HepG2 (cell line): ENCODE measurements around the gene ATP9A. TPM values are rescaled to one million over a fixed set of nuclear protein-coding genes. Genes with fewer than 3 reads are reported as not detected.
A peak's percentile ranks its signal among the peaks of the same experiment; 100 is the strongest.

Experiments
- CBX2 ChIP-seq, 2 experiments: fragments of 200-600 bp in 1 of 2; sonication (generic); formaldehyde crosslinking in 1 of 2; IDR thresholded peaks; 2 replicates each; pipeline versions ENCODE4 v1.7.0 to v1.8.1; 2018 to 2022; ENCODE audit warnings: low read depth in 2 of 2, low read length in 1 of 2, mild to moderate bottlenecking in 1 of 2, missing genetic modification reagents in 1 of 2
- DMAP1 ChIP-seq: IDR thresholded peaks from 2 replicates; pipeline ENCODE4 v1.6.1; 2016
- KDM4B ChIP-seq: sonication (generic); formaldehyde crosslinking; IDR thresholded peaks from 2 replicates; pipeline ENCODE4 v1.4.0; 2020; ENCODE audit warnings: missing genetic modification reagents
- KLF16 ChIP-seq, 2 experiments: sonication (generic) in 1 of 2; formaldehyde crosslinking in 1 of 2; IDR thresholded peaks; 2 replicates each; pipeline versions ENCODE4 v1.6.1 to v1.8.0; 2016 to 2023; ENCODE audit warnings: missing genetic modification reagents in 2 of 2, missing compliant biosample characterization in 1 of 2
- MIER2 ChIP-seq: IDR thresholded peaks from 2 replicates; pipeline ENCODE4 v1.6.1; 2016; ENCODE audit warnings: missing biosample characterization, missing genetic modification reagents
- PAWR ChIP-seq: sonication (generic); formaldehyde crosslinking; IDR thresholded peaks from 2 replicates; pipeline ENCODE4 v1.4.0; 2020; ENCODE audit warnings: missing genetic modification reagents, mild to moderate bottlenecking, borderline replicate concordance
- SIX4 ChIP-seq: sonication (generic); formaldehyde crosslinking; IDR thresholded peaks from 2 replicates; pipeline ENCODE4 v1.4.0; 2020; ENCODE audit warnings: missing genetic modification reagents
- SOX5 ChIP-seq: IDR thresholded peaks from 2 replicates; pipeline ENCODE4 v1.6.1; 2016; ENCODE audit warnings: borderline replicate concordance
- THAP8 ChIP-seq: sonication (generic); formaldehyde crosslinking; IDR thresholded peaks from 2 replicates; pipeline ENCODE4 v1.5.1; 2020; ENCODE audit warnings: missing genetic modification reagents, mild to moderate bottlenecking, borderline replicate concordance
- ZMYM2 ChIP-seq: sonication (generic); formaldehyde crosslinking; IDR thresholded peaks from 2 replicates; pipeline ENCODE4 v1.8.0; 2022; ENCODE audit warnings: mild to moderate bottlenecking, missing genetic modification reagents
- ZNF335 ChIP-seq: sonication (generic); formaldehyde crosslinking; IDR thresholded peaks from 2 replicates; pipeline ENCODE4 v1.4.0; 2020; ENCODE audit warnings: missing genetic modification reagents
- ZNF362 ChIP-seq: sonication (generic); formaldehyde crosslinking; IDR thresholded peaks from 2 replicates; pipeline ENCODE4 v1.4.0; 2020; ENCODE audit warnings: missing genetic modification reagents, mild to moderate bottlenecking, borderline replicate concordance
- ZNF550 ChIP-seq: sonication (generic); formaldehyde crosslinking; IDR thresholded peaks from 2 replicates; pipeline ENCODE4 v1.4.0; 2020; ENCODE audit warnings: mild to moderate bottlenecking, missing genetic modification reagents, borderline replicate concordance
- ZNF557 ChIP-seq: sonication (generic); formaldehyde crosslinking; IDR thresholded peaks from 2 replicates; pipeline ENCODE4 v1.4.0; 2020; ENCODE audit warnings: missing genetic modification reagents
- ZNF562 ChIP-seq: sonication (generic); formaldehyde crosslinking; IDR thresholded peaks from 2 replicates; pipeline ENCODE4 v1.8.0; 2022; ENCODE audit warnings: missing genetic modification reagents, borderline replicate concordance
- ZNF574 ChIP-seq: sonication (generic); formaldehyde crosslinking; IDR thresholded peaks from 2 replicates; pipeline ENCODE4 v1.4.0; 2020; ENCODE audit warnings: missing genetic modification reagents
- polyA plus RNA-seq, 8 experiments: library from polyadenylated mRNA; depleted of rRNA in 3 of 8; stranded (reverse) in 7 of 8; unstranded in 1 of 8; fragments of >200 nt; fragmentation: Illumina TruSeq in 4 of 8; extraction: Trizol in 4 of 8; gene quantifications; 2 replicates each; pipeline versions ENCODE4 v1.2.1 to v1.2.3, GENCODE V29; 2011 to 2016; ENCODE audit warnings: low read depth in 4 of 8, missing spikeins in 1 of 8, mixed read lengths in 1 of 8; ENCODE audit not compliant: insufficient read depth in 1 of 8
- total RNA-seq, 5 experiments: library from RNA; depleted of rRNA; stranded (reverse); fragments of >200 nt; fragmentation: Illumina TruSeq; extraction: Trizol; gene quantifications; 2 replicates each; pipeline ENCODE4 v1.2.3, GENCODE V29; 2016; ENCODE audit warnings: low read depth in 1 of 5
- TF ChIP-seq, protein P1 (sequence below): sonication (generic); formaldehyde crosslinking; IDR thresholded peaks from 2 replicates; pipeline ENCODE4 v1.4.0; 2020; ENCODE audit warnings: low read depth, missing genetic modification reagents
- TF ChIP-seq, protein P2 (sequence below): IDR thresholded peaks from 2 replicates; pipeline ENCODE4 v1.6.1; 2016; ENCODE audit warnings: mild to moderate bottlenecking, missing biosample characterization, missing genetic modification reagents
- TF ChIP-seq, protein P3 (sequence below): sonication (generic); formaldehyde crosslinking; conservative IDR thresholded peaks from 2 replicates; pipeline ENCODE4 v1.8.1; 2023; ENCODE audit warnings: missing genetic modification reagents

The ATP9A gene
- total and polyA plus RNA-seq, 2 of the 13 experiments (the other 11 are each of a cell fraction or from before 2014, with no cell fraction given) = 11.8 to 18.5 TPM

- TF ChIP-seq, protein P1, sequence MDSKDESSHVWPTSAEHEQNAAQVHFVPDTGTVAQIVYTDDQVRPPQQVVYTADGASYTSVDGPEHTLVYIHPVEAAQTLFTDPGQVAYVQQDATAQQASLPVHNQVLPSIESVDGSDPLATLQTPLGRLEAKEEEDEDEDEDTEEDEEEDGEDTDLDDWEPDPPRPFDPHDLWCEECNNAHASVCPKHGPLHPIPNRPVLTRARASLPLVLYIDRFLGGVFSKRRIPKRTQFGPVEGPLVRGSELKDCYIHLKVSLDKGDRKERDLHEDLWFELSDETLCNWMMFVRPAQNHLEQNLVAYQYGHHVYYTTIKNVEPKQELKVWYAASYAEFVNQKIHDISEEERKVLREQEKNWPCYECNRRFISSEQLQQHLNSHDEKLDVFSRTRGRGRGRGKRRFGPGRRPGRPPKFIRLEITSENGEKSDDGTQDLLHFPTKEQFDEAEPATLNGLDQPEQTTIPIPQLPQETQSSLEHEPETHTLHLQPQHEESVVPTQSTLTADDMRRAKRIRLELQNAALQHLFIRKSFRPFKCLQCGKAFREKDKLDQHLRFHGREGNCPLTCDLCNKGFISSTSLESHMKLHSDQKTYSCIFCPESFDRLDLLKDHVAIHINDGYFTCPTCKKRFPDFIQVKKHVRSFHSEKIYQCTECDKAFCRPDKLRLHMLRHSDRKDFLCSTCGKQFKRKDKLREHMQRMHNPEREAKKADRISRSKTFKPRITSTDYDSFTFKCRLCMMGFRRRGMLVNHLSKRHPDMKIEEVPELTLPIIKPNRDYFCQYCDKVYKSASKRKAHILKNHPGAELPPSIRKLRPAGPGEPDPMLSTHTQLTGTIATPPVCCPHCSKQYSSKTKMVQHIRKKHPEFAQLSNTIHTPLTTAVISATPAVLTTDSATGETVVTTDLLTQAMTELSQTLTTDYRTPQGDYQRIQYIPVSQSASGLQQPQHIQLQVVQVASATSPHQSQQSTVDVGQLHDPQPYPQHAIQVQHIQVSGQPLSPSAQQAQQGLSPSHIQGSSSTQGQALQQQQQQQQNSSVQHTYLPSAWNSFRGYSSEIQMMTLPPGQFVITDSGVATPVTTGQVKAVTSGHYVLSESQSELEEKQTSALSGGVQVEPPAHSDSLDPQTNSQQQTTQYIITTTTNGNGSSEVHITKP = no peak
- TF ChIP-seq PAWR (CRISPR knock-in tag) (no peak), CBX2 (IDR thresholded peaks at IDR 0.05; ENCODE audit: low read depth, low read length) (no peak), CBX2 (CRISPR knock-in tag; IDR thresholded peaks at IDR 0.05; ENCODE audit: low read depth) (0 out of 2 replicates have a peak, but pooled peaks have one; percentile 25), ZNF335 (CRISPR knock-in tag) (no peak), KDM4B (CRISPR knock-in tag) (no peak), KLF16 (CRISPR knock-in tag; IDR thresholded peaks at IDR 0.05) (no peak), DMAP1 (CRISPR knock-in tag) (no peak), ZNF562 (CRISPR knock-in tag) (no peak), ZNF362 (CRISPR knock-in tag) (no peak; the same call in 1 of the 2 replicates), ZNF557 (CRISPR knock-in tag) (no peak), SOX5 (CRISPR knock-in tag) (peak; percentile 40; the same call in 1 of the 2 replicates), ZNF550 (CRISPR knock-in tag) (no peak), ZMYM2 (CRISPR knock-in tag) (no peak), MIER2 (CRISPR knock-in tag) (no peak), SIX4 (CRISPR knock-in tag) (no peak), THAP8 (CRISPR knock-in tag) (no peak), ZNF574 (CRISPR knock-in tag) (no peak; the same call in 1 of the 2 replicates)
- TF ChIP-seq, protein P2, sequence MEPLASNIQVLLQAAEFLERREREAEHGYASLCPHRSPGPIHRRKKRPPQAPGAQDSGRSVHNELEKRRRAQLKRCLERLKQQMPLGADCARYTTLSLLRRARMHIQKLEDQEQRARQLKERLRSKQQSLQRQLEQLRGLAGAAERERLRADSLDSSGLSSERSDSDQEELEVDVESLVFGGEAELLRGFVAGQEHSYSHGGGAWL (CRISPR knock-in tag) = no peak
- TF ChIP-seq, protein P3, sequence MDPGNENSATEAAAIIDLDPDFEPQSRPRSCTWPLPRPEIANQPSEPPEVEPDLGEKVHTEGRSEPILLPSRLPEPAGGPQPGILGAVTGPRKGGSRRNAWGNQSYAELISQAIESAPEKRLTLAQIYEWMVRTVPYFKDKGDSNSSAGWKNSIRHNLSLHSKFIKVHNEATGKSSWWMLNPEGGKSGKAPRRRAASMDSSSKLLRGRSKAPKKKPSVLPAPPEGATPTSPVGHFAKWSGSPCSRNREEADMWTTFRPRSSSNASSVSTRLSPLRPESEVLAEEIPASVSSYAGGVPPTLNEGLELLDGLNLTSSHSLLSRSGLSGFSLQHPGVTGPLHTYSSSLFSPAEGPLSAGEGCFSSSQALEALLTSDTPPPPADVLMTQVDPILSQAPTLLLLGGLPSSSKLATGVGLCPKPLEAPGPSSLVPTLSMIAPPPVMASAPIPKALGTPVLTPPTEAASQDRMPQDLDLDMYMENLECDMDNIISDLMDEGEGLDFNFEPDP (CRISPR knock-in tag) = no peak
Measured at GRCh38 chr20:51815383-51816076, 47.3 kb upstream of the ATP9A start (continued).
